ENCODE results near the gene PITRM1. TPM values are rescaled to one million over a fixed set of nuclear protein-coding genes. Genes with fewer than 3 reads are reported as not detected.

Gene PITRM1
- polyA plus RNA-seq, 2 of the 4 experiments (the other 2 are of a cell fraction): 45.9 to 64.5 TPM

DNA sequence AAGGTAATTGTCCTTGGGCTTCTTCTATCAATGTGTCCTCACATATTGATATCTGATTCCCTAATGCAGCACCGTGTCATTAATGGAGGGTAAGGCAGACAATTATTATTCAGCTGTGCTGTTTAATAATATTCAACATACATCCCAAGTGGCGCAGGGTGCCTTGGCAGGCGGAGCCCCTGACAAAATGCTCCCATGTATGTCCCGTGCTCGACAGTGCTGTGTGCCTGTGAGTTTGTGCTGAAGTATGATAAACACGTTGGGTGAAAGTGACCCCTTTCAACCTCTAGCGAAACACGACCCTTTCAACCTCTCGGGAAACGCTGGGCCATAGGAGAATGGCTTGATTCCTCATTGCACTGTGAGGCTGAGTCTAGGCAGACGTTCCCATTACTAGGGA lies 73.9 kb downstream of the PITRM1 start:
- DNase-seq (ENCODE audit: low read depth in 1 of 2, low spot score in 1 of 2): no peak
- no peaks in the 10 kb centered on the region for H3K9me3 ChIP-seq
- no peak for ATAC-seq
- peak overlapping the region; percentile 92 to 99 for H3K27ac ChIP-seq
- WGBS (ENCODE audit: missing lambda C conversion rate): 87% methylated on average over 11 of the region's 11 CpGs
- TF ChIP-seq RAD21 (conservative IDR thresholded peaks at IDR 0.05 in 1 of 2, IDR thresholded peaks at IDR 0.05 in 1 of 2): no peak
- TF ChIP-seq NFE2L2 (conservative IDR thresholded peaks at IDR 0.05; ENCODE audit: low read length): no peak
- TF ChIP-seq, protein P1, sequence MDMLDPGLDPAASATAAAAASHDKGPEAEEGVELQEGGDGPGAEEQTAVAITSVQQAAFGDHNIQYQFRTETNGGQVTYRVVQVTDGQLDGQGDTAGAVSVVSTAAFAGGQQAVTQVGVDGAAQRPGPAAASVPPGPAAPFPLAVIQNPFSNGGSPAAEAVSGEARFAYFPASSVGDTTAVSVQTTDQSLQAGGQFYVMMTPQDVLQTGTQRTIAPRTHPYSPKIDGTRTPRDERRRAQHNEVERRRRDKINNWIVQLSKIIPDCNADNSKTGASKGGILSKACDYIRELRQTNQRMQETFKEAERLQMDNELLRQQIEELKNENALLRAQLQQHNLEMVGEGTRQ (IDR thresholded peaks at IDR 0.05): no peak
- ChIA-PET POLR2A (interaction anchor here (0.6 to 1.1 kb wide), 3 partner anchors 8 to 27 kb away, joined by 3 to 7 read pairs (median 4); no protein-coding TSS in a partner anchor), CTCF (interaction anchor here (1.5 kb wide), 1 partner anchor 28 kb away, joined by 3 read pairs; no protein-coding TSS in a partner anchor)
- no peak overlapping the region for H3K4me3 ChIP-seq
- H3K4me1 ChIP-seq: peaks cover 80% of the 10 kb centered on the region
- FAIRE-seq: no peak
- peak overlapping the region; percentile 33 for H3K4me2 ChIP-seq

DNA sequence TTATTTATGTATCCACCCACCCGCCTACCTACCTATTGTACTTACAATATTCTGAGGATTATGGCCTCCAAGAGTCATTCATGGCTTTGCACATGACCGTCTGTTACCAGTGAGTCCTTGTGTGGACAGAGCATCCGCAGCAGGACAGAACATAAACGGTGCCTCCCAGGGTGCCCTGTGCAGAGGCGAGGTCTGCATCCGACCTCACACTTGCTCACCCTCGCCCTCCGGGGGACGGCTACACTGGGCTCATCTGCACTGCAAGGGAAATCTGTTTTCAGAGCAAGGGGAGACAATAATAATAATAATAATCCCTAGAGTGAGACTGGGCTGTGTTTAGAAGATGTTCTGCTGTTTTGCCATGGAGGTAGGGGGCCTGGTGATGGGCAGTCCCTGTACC lies 75.4 kb downstream of the PITRM1 start:
- TF ChIP-seq RNF2 (IDR thresholded peaks at IDR 0.05; ENCODE audit: borderline replicate concordance, low read depth): no peak
- no peak for TF ChIP-seq KDM1A (IDR thresholded peaks at IDR 0.05; ENCODE audit: low read depth)
- TF ChIP-seq, protein P2, sequence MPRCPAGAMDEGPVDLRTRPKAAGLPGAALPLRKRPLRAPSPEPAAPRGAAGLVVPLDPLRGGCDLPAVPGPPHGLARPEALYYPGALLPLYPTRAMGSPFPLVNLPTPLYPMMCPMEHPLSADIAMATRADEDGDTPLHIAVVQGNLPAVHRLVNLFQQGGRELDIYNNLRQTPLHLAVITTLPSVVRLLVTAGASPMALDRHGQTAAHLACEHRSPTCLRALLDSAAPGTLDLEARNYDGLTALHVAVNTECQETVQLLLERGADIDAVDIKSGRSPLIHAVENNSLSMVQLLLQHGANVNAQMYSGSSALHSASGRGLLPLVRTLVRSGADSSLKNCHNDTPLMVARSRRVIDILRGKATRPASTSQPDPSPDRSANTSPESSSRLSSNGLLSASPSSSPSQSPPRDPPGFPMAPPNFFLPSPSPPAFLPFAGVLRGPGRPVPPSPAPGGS (IDR thresholded peaks at IDR 0.05): no peak
- no peak for TF ChIP-seq ZFP36 (IDR thresholded peaks at IDR 0.05; ENCODE audit: borderline replicate concordance, partially characterized antibody)
- TF ChIP-seq RCOR1 (IDR thresholded peaks at IDR 0.05; ENCODE audit: low read depth, low read length): no peak
- no peak for TF ChIP-seq ZNF302 (CRISPR knock-in tag; IDR thresholded peaks at IDR 0.05)
- FAIRE-seq (no peak), DNase-seq (ENCODE audit: low read depth in 1 of 2, low spot score in 1 of 2) (no peak), ATAC-seq (no peak)
- ChIA-PET POLR2A (interaction anchor here (3.2 kb wide), 1 partner anchor 10 kb away, joined by 33 read pairs; no protein-coding TSS in a partner anchor), CTCF (no interaction called here)
- no peaks in the 10 kb centered on the region for H3K9me3 ChIP-seq
- WGBS (ENCODE audit: missing lambda C conversion rate): 69% methylated on average over 9 of the region's 9 CpGs
- H3K4me2 ChIP-seq: peak overlapping the region; percentile 89
- H3K4me3 ChIP-seq: no peak overlapping the region
- peak overlapping the region; percentile 92 to 99 for H3K27ac ChIP-seq
- H3K4me1 ChIP-seq: peaks cover 80% of the 10 kb centered on the region

DNA sequence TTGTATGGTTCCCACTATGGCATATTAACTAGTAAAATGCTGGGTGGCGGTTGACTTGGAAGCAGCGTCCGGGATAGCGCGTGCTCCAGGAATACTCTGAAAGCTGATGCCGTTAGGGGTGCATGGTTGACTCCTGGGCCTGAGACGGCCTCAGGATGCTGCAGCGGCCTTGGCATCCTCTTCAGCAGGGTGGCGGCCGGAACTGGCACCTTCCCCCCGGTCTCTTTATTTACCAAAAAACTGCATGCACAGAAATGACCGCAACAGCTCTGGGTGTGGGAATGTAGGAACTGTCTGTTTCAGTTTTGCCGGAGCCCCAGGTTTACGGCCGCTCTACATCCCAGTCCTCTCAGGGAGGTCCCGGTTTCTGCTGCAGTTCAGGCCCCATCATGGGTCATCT lies 76.4 kb downstream of the PITRM1 start:
- DNase-seq (ENCODE audit: low read depth in 1 of 2, low spot score in 1 of 2): no peak
- ChIA-PET CTCF (interaction anchor here (0.8 to 1.9 kb wide), 4 partner anchors 11 to 52 kb away, joined by 3 to 5 read pairs (median 4); no protein-coding TSS in a partner anchor), POLR2A (interaction anchor here (1.2 to 3.2 kb wide), 5 partner anchors 11 to 76 kb away, joined by 7 to 33 read pairs (median 10); partner anchors contain the start of gene PITRM1)
- peak overlapping the region; percentile 92 to 99 for H3K27ac ChIP-seq
- H3K4me3 ChIP-seq: peak overlapping the region; percentile 20
- H3K9me3 ChIP-seq: no peaks in the 10 kb centered on the region
- peak overlapping the region; percentile 89 for H3K4me2 ChIP-seq
- FAIRE-seq: no peak
- ATAC-seq: peak; percentile 8 to 11; a peak in 3 of 6 replicates
- H3K4me1 ChIP-seq: peaks cover 86% of the 10 kb centered on the region
- 6% methylated on average over 16 of the region's 16 CpGs for WGBS (ENCODE audit: missing lambda C conversion rate)
- TF ChIP-seq GATA3 (IDR thresholded peaks at IDR 0.05; ENCODE audit: borderline replicate concordance): no peak
- TF ChIP-seq, protein P2 (IDR thresholded peaks at IDR 0.05): no peak
- no peak; the same call in 1 of the 2 replicates for TF ChIP-seq HOXB5 (CRISPR knock-in tag; IDR thresholded peaks at IDR 0.05)
- 0 out of 2 replicates have a peak, but pooled peaks have one; percentile 42 for TF ChIP-seq ATOH8 (CRISPR knock-in tag; IDR thresholded peaks at IDR 0.05; ENCODE audit: low read depth)
- 0 out of 2 replicates have a peak, but pooled peaks have one; percentile 33 for TF ChIP-seq TP53 (CRISPR knock-in tag; IDR thresholded peaks at IDR 0.05)
- TF ChIP-seq MAFK (IDR thresholded peaks at IDR 0.05; ENCODE audit: partially characterized antibody): no peak
- no peak for TF ChIP-seq RAD21 (conservative IDR thresholded peaks at IDR 0.05 in 1 of 2, IDR thresholded peaks at IDR 0.05 in 1 of 2)
- TF ChIP-seq CBX8 (IDR thresholded peaks at IDR 0.05): no peak
- no peak for TF ChIP-seq MYC (IDR thresholded peaks at IDR 0.05; ENCODE audit: borderline replicate concordance, low read length)
- no peak for TF ChIP-seq HDAC2 (IDR thresholded peaks at IDR 0.05)
- TF ChIP-seq CHD2 (IDR thresholded peaks at IDR 0.05; ENCODE audit: low read length, partially characterized antibody): no peak
- TF ChIP-seq ZSCAN20 (CRISPR knock-in tag; IDR thresholded peaks at IDR 0.05): 0 out of 2 replicates have a peak, but pooled peaks have one; percentile 25
- no peak for TF ChIP-seq PHF8 (IDR thresholded peaks at IDR 0.05; ENCODE audit: borderline replicate concordance, low read depth)
- TF ChIP-seq CBX2 (IDR thresholded peaks at IDR 0.05; ENCODE audit: borderline replicate concordance, low read depth): no peak
- TF ChIP-seq HEYL (CRISPR knock-in tag; IDR thresholded peaks at IDR 0.05): 0 out of 2 replicates have a peak, but pooled peaks have one; percentile 55
- no peak for TF ChIP-seq FOSL2 (IDR thresholded peaks at IDR 0.05)
- TF ChIP-seq FOSL2 (CRISPR knock-in tag; IDR thresholded peaks at IDR 0.05): no peak
- TF ChIP-seq, protein P3, sequence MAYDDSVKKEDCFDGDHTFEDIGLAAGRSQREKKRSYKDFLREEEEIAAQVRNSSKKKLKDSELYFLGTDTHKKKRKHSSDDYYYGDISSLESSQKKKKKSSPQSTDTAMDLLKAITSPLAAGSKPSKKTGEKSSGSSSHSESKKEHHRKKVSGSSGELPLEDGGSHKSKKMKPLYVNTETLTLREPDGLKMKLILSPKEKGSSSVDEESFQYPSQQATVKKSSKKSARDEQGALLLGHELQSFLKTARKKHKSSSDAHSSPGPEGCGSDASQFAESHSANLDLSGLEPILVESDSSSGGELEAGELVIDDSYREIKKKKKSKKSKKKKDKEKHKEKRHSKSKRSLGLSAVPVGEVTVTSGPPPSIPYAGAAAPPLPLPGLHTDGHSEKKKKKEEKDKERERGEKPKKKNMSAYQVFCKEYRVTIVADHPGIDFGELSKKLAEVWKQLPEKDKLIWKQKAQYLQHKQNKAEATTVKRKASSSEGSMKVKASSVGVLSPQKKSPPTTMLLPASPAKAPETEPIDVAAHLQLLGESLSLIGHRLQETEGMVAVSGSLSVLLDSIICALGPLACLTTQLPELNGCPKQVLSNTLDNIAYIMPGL (CRISPR knock-in tag; IDR thresholded peaks at IDR 0.05; ENCODE audit: borderline replicate concordance): no peak
- TF ChIP-seq FOXS1 (CRISPR knock-in tag; IDR thresholded peaks at IDR 0.05): no peak
- no peak for TF ChIP-seq ZFP36 (IDR thresholded peaks at IDR 0.05; ENCODE audit: borderline replicate concordance, partially characterized antibody)
- TF ChIP-seq TFCP2L1 (CRISPR knock-in tag; IDR thresholded peaks at IDR 0.05): no peak
- no peak for TF ChIP-seq EP300 (IDR thresholded peaks at IDR 0.05)
